HG02571 (cell line): ENCODE measurements around the gene LDHB.
"Not testable (repeated sequence)": the region's sequence is repeated elsewhere in the genome, so short reads cannot be mapped to it uniquely, and the experiment has no call there.

ENCODE experiments used
- ATAC-seq: cut with Tn5 transposase; IDR thresholded peaks from one replicate; pipeline ENCODE4 v1.9.1; 2021; ENCODE audit warnings: mild to moderate bottlenecking, moderate library complexity; ENCODE audit not compliant: unreplicated experiment

The LDHB gene

GRCh38 chr12:21614506-21614905 lies 43.1 kb downstream of the LDHB start:
- no peak for ATAC-seq

GRCh38 chr12:21613931-21614330 lies 43.7 kb downstream of the LDHB start:
- ATAC-seq, result no peak

- no peak for ATAC-seq
These were observed 49.4 kb downstream of the LDHB start for GRCh38 chr12:21608196-21608595.

GRCh38 chr12:21607701-21608100 lies 49.9 kb downstream of the LDHB start:
- no peak for ATAC-seq

- no peak for ATAC-seq
These were observed 51.5 kb downstream of the LDHB start for GRCh38 chr12:21606175-21606574.

- no peak for ATAC-seq
These were observed 53.2 kb downstream of the LDHB start, which contains the start of gene GYS2 for GRCh38 chr12:21604245-21605101. GYS2 (minus strand) TSS chr12:21604847; CDS start chr12:21604592, 255 bp downstream.

- ATAC-seq, result no peak
These were observed 54.9 kb downstream of the LDHB start for GRCh38 chr12:21602774-21603173.

GRCh38 chr12:21600196-21600595 lies 57.4 kb downstream of the LDHB start:
- no peak for ATAC-seq

GRCh38 chr12:21599143-21599999 lies 58.3 kb downstream of the LDHB start:
- no peak for ATAC-seq

GRCh38 chr12:21598651-21599050 lies 59.0 kb downstream of the LDHB start:
- ATAC-seq, result no peak

GRCh38 chr12:21595356-21595755 lies 62.3 kb downstream of the LDHB start:
- ATAC-seq, result not testable (repeated sequence)

GRCh38 chr12:21585485-21585884 lies 72.2 kb downstream of the LDHB start:
- no peak for ATAC-seq
